Measurements from ENCODE around the gene ANP32A.

GRCh38 chr15:68818769-68819494, 1.8 kb downstream of the ANP32A start:
- no peak for TF ChIP-seq CTCF (IDR thresholded peaks at IDR 0.05)
- TF ChIP-seq POLR2A (IDR thresholded peaks at IDR 0.05), result no peak
